HG03342 (cell line): Measurements from ENCODE around the gene HMX2.

Source experiments
- ATAC-seq: cut with Tn5 transposase; IDR thresholded peaks from one replicate; pipeline ENCODE4 v1.9.1; 2021; ENCODE audit warnings: mild to moderate bottlenecking, moderate library complexity; ENCODE audit not compliant: unreplicated experiment

Gene HMX2

DNA sequence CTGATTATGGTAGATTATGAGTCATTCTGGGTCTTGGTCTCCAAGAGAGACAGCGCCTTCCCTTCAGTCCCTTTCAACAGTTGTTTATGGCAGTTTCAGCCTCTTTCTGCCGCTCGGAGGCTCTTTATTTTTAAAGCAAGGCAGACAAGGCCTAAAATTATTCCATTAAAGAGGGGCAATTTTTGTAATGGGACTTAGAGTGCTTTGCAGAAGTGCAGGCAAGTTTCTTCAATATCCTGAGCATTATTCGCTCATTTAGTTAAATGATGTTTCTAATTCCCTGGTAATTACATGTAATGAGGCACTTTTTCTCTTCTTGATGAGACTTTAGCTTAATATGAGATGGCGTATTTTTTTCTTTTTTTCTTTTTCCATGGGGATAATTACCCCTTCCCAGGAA lies 39.8 kb downstream of the HMX2 start:
- no peak for ATAC-seq

DNA sequence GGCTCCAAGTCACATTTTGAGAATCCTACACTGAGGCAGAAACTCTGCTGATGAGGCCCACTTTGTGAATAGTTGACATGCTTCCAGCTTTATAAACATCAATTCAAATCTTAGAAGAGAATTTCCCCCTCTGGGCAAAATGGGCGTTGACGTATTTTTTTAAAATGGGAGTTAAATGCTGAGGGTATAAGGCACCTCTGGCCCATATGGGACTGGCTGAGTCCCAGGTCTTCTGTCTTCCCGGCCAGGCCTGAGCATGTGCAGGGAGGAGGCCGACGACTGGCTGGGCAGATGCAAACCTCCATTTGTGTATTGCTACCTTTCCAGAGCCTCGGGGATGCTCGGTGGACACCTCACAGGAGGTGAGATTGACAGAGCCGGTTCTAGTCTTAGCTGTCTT lies 44.0 kb downstream of the HMX2 start:
- ATAC-seq: no peak

DNA sequence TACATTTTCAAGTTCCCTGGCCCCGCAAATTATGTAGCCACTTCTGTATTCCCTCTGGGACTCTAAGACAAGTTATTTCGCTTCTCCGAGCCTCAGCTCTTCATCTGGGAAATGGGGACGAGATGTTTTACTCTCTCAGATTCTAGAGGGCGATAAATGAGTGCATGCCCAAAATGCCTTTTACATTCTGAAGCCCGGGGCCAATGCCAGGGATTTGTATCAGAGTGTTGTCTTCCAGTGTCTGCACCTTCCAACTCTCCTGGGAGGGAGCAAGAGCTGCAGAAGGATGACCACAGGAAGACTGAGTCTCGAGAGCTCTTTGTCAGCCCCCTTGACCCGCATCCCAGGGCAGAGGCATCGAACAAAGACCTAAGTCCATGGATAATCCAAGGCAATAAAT lies 46.1 kb downstream of the HMX2 start:
- no peak for ATAC-seq
